SK-N-SH treated with all-trans-retinoic acid at 6 μM for 48 hours (cell line): ENCODE results near the gene LRRC2.

Experiments used
- GLIS3 ChIP-seq: fragments of 250-450 bp; sonication (Bioruptor Pico); IDR thresholded peaks from 2 replicates; pipeline ENCODE4 v1.5.0; 2020; ENCODE audit warnings: mild to moderate bottlenecking, moderate library complexity
- OSR1 ChIP-seq: fragments of 250-450 bp; sonication (Bioruptor Pico); IDR thresholded peaks from 2 replicates; pipeline ENCODE4 v1.8.0; 2022; ENCODE audit warnings: moderate library complexity, mild to moderate bottlenecking, inconsistent platforms
- POU6F1 ChIP-seq: fragments of 250-450 bp; sonication (Bioruptor Pico); IDR thresholded peaks from 2 replicates; pipeline ENCODE4 v1.8.0; 2021; ENCODE audit warnings: low read depth, mild to moderate bottlenecking, moderate library complexity, borderline replicate concordance
- RARB ChIP-seq: fragments of 250-450 bp; sonication (Bioruptor Pico); IDR thresholded peaks from 2 replicates; pipeline ENCODE4 v1.8.0; 2021; ENCODE audit warnings: mild to moderate bottlenecking, moderate library complexity
- TCF4 ChIP-seq: fragments of 250-450 bp; sonication (Bioruptor Pico); IDR thresholded peaks from 2 replicates; pipeline ENCODE4 v1.8.0; 2021; ENCODE audit warnings: mild to moderate bottlenecking, moderate library complexity, borderline replicate concordance
- ZNF70 ChIP-seq: fragments of 450-650 bp; formaldehyde crosslinking; IDR thresholded peaks from 2 replicates; pipeline ENCODE4 v1.5.0; 2020; ENCODE audit warnings: mild to moderate bottlenecking, moderate library complexity

- TF ChIP-seq ZNF70 (CRISPR knock-in tag) (no peak), POU6F1 (CRISPR knock-in tag) (no peak), OSR1 (CRISPR knock-in tag) (no peak), RARB (CRISPR knock-in tag) (no peak), TCF4 (no peak), GLIS3 (CRISPR knock-in tag) (no peak)
Measured at GRCh38 chr3:46536758-46537157, 29.3 kb downstream of the LRRC2 start.
